Liver (tissue), 3 donors: ENCODE measurements around the gene TBRG4.

Experiments used
- ATF3 ChIP-seq: IDR thresholded peaks from 2 replicates; pipeline ENCODE4 v1.6.1; 2016; ENCODE audit warnings: antibody characterized with exemption
- CTCF ChIP-seq: fragments of 150-350 bp; IDR thresholded peaks from 2 replicates; pipeline ENCODE4 v1.5.1; 2017; ENCODE audit warnings: improper control_type of control experiment, low read depth, low read length; ENCODE audit not compliant: missing input control
- EGR1 ChIP-seq, 2 donors: IDR thresholded peaks; 2 replicates each; pipeline ENCODE4 v1.6.1; 2016 to 2018; ENCODE audit warnings: antibody characterized with exemption in 2 of 2, low read depth in 2 of 2
- GABPA ChIP-seq, 2 donors: IDR thresholded peaks in 1 of 2; conservative IDR thresholded peaks in 1 of 2; 2 replicates each; pipeline ENCODE4 v1.6.1; 2016; ENCODE audit warnings: antibody characterized with exemption in 2 of 2, mild to moderate bottlenecking in 1 of 2, moderate library complexity in 1 of 2
- RAD21 ChIP-seq, 2 donors: IDR thresholded peaks; 2 replicates each; pipeline ENCODE4 v1.6.1; 2016; ENCODE audit warnings: antibody characterized with exemption in 2 of 2, mild to moderate bottlenecking in 2 of 2
- RXRA ChIP-seq, 2 donors: IDR thresholded peaks; 2 replicates each; pipeline ENCODE4 v1.6.1; 2017 to 2018; ENCODE audit warnings: antibody characterized with exemption in 2 of 2, mild to moderate bottlenecking in 1 of 2
- YY1 ChIP-seq: IDR thresholded peaks from 2 replicates; pipeline ENCODE4 v1.6.1; 2016; ENCODE audit warnings: antibody characterized with exemption, mild to moderate bottlenecking
- donor health status: healthy.
- donor health status: healthy.

GRCh38 chr7:45066409-45066808 lies 45.1 kb downstream of the TBRG4 start:
- no peak for TF ChIP-seq CTCF
- TF ChIP-seq ATF3, result no peak
- no peak for TF ChIP-seq RAD21 (IDR thresholded peaks at IDR 0.05)
- no peak for TF ChIP-seq EGR1 (IDR thresholded peaks at IDR 0.05; ENCODE audit: low read depth in 2 of 2)
- no peak for TF ChIP-seq YY1
- TF ChIP-seq RXRA (IDR thresholded peaks at IDR 0.05), result no peak
- no peak for TF ChIP-seq GABPA (IDR thresholded peaks at IDR 0.05 in 1 of 2, conservative IDR thresholded peaks at IDR 0.05 in 1 of 2)
